KOPT-K1 (cell line): ENCODE measurements around the gene NAP1L4.
A peak's percentile ranks its signal among the peaks of the same experiment; 100 is the strongest.

ENCODE experiments used
- H3K27ac ChIP-seq: fragments of 200-600 bp; sonication (generic); 2 replicates; pipeline ENCODE4 v1.5.1; 2016; ENCODE audit warnings: antibody characterized with exemption, mild to moderate bottlenecking, low read depth, low read length; ENCODE audit not compliant: poor library complexity, severe bottlenecking
- H3K36me3 ChIP-seq: fragments of 200-600 bp; sonication (generic); 2 replicates; pipeline ENCODE4 v1.5.1; 2017; ENCODE audit warnings: antibody characterized with exemption, mild to moderate bottlenecking, low read length, moderate library complexity; ENCODE audit not compliant: insufficient read depth
- H3K9me3 ChIP-seq: fragments of 200-600 bp; sonication (generic); 2 replicates; pipeline ENCODE4 v1.5.1; 2017; ENCODE audit warnings: antibody characterized with exemption, low read length, mild to moderate bottlenecking; ENCODE audit not compliant: insufficient read depth, poor library complexity, severe bottlenecking

NAP1L4 gene

GRCh38 chr11:2992234-2992996 lies at the start of gene NAP1L4:
Gene NAP1L4 (minus strand): TSS chr11:2992329. CDS start chr11:2979220, 13,109 bp downstream.
- H3K9me3 ChIP-seq: no peaks in the 10 kb centered on the region
- H3K36me3 ChIP-seq: peaks cover 4% of the 10 kb centered on the region
- H3K27ac ChIP-seq: peak within 1 kb of the TSS; percentile 86

- Histone ChIP-seq H3K27ac (no peak overlapping the region), H3K36me3 (peaks cover 78% of the 10 kb centered on the region), H3K9me3 (no peaks in the 10 kb centered on the region)
These were observed 48.8 kb upstream of the NAP1L4 start for GRCh38 chr11:3040881-3041280.

DNA sequence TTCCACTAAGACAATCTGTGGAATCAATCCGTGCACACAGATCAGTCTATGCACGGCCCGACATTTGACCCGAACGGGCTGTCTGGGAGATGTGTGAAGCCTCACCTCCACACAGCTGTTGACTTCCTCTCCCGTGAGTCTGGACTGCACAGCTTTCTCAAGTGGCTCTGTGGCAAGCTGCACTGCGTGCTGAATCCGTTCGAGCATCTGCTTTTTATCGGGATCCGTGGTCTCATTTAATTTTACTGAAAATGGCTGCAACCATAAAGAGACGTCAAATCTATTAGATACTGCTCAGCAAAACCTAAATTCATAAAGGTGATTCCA lies 45.8 kb upstream of the NAP1L4 start:
- H3K36me3 ChIP-seq: peaks cover 81% of the 10 kb centered on the region
- no peaks in the 10 kb centered on the region for H3K9me3 ChIP-seq
- no peak overlapping the region for H3K27ac ChIP-seq

DNA sequence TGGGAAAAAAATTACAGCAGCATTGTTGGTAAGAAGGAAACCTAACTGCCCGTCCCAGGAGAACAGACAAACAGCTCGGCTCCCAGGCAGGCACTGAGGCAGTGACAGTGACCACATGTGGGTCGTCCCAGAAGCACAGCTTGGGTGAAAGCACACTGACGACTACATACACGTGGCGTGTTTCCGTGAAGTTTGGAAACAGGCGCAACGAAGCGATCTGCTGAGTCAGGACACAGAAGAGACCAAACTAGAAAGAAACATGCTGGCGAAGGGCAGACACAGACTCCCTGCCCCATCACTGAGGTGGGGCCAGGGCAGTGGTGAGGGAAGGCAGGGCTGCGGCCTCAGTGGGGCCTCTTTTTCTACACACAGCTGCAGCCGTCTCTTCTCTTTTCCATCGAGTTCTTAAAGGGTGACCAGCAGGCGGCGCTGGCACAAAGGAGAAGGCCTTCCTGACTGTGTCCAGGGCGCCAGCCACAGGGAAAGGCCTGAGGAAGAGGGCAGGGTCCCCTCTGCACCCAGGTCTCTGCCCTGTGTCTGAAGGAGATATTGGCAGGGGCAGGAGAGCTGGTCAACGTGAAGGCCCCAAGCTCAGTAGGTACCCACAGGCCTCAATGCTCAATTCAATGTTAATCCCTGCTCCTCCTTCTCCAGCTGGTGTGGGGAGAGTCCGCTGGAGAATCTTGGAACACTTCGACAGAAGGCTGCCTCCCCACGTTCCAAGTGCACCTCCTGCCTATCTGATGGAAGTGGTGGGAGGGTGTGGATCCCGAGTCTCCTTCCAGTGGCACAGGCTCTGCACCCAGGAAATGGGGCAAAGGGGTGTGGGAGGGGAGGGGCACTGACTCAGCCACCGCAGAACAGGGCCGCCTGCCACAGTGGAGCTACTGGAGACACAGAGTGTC lies 45.2 kb upstream of the NAP1L4 start:
- Histone ChIP-seq H3K36me3 (peaks cover 87% of the 10 kb centered on the region), H3K27ac (no peak overlapping the region), H3K9me3 (no peaks in the 10 kb centered on the region)

DNA sequence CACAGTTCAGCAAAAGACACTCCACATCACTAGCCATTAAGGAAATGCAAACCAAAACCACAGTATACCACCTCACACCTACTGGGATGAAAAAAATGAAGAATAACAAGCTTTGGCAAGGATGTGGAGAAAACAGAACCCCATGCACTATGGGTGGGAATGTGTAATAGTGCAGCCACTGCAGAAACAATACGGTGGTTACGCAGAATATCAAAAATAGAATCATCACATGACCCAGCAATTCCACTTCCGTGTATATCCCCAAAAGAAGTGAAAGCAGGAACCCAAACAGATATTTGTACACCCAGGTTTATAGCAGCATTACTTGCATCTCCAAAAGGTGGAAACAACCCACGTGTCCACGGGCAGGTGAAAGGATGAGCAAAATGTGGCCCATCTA lies 44.3 kb upstream of the NAP1L4 start:
- no peaks in the 10 kb centered on the region for H3K9me3 ChIP-seq
- peaks cover 85% of the 10 kb centered on the region for H3K36me3 ChIP-seq
- H3K27ac ChIP-seq: no peak overlapping the region

DNA sequence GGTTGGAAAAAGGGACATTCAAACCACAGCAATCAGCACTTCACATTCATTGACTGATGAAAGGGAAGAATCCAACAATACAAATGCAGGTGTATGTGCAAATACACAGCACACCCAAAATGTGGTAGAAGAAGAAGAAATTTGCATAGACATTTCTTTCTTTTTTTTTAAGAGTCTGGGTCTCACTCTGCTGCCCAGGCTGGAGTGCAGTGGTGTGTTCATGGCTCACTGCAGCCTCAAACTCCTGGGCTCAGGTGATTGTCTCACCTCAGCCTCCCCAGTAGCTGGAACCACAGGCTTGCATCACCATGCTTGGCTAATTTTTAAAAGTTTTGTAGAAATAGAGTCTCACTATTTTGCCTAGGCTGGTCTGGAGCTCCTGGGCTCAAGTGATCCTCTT lies 43.2 kb upstream of the NAP1L4 start:
- H3K36me3 ChIP-seq: peaks cover 85% of the 10 kb centered on the region
- H3K9me3 ChIP-seq: no peaks in the 10 kb centered on the region

GRCh38 chr11:3030289-3031070 lies 38.4 kb upstream of the NAP1L4 start:
- Histone ChIP-seq H3K27ac (no peak overlapping the region), H3K36me3 (peaks cover 77% of the 10 kb centered on the region), H3K9me3 (no peaks in the 10 kb centered on the region)

More for the DNA sequence above, 43.2 kb upstream of the NAP1L4 start:
- H3K27ac ChIP-seq: no peak overlapping the region

- no peak overlapping the region for H3K27ac ChIP-seq
- no peaks in the 10 kb centered on the region for H3K9me3 ChIP-seq
- peaks cover 80% of the 10 kb centered on the region for H3K36me3 ChIP-seq
These were observed 36.7 kb upstream of the NAP1L4 start for GRCh38 chr11:3028813-3029212.

DNA sequence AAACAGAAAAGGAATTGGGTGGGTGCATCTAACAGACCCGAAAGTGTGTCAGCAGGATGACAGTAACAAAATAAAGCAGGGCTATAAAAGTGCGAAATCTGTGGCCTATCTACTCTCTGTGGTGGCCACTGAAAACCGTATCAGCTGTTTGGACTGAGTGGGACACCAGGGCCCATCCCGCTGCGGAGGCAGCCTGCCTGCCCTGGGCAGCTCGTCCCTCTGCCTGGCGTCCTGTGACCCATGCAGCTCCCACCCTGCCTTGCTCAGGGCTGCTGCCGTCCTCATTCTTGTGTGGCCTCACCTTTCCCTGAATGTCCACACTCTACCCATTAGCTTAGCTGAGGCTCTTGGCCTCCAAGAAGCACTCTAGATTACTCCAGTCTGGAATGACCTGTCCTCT lies 34.7 kb upstream of the NAP1L4 start:
- peaks cover 73% of the 10 kb centered on the region for H3K36me3 ChIP-seq

DNA sequence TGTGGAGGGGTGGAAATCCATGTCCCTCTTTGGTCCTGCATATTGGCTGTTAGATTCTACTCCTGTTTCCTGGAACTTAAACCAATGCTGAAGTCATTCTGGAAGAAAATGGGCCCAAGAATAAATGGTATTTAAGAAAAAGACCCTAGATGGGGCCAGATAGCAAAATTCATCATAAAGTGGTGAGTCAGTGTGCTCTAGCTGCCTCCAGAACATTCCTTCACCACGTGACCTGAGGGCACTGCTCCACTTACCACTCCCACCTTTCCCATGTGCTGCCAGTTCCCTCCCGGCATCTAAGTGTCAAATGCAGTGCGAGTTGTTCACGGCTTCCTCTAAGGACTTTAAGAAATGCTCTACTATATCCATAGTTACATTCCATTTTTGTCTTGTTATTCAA lies 30.9 kb upstream of the NAP1L4 start:
- no peak overlapping the region for H3K27ac ChIP-seq
- peaks cover 58% of the 10 kb centered on the region for H3K36me3 ChIP-seq
- no peaks in the 10 kb centered on the region for H3K9me3 ChIP-seq

More for the DNA sequence above, 34.7 kb upstream of the NAP1L4 start:
- H3K9me3 ChIP-seq: no peaks in the 10 kb centered on the region
- H3K27ac ChIP-seq: no peak overlapping the region

DNA sequence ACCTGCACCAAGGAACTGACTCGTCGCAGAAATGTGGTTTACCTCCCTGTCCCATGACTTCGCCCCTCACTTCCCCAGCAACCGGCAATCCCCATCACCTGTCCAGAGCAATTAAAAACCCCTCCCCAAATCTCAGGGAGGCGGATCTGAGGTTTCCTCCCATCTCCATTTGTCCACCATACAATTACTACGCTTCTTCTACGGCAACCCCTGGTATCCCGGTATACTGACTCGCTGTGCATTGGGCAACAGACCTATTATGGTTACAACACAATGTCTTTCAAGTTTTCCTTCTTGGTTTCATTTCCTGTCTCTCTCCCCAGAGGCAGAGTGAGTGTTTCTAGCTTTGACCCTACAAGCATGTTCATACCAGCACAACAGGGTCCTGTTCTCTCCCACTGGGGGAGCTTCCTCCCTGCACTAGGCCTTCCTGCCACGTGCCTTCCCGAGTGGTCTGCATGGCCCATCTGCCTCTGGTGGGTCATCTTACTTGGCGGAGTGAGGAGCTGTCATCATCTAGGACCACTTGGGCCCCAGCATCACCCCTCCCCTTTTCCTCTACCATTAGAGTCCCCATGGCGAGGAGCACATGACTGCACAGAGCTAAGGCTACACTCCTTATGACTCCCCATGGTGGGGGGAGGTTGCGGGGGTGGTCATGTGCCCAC lies 30.3 kb upstream of the NAP1L4 start:
- Histone ChIP-seq H3K27ac (no peak overlapping the region), H3K36me3 (peaks cover 64% of the 10 kb centered on the region), H3K9me3 (no peaks in the 10 kb centered on the region)

DNA sequence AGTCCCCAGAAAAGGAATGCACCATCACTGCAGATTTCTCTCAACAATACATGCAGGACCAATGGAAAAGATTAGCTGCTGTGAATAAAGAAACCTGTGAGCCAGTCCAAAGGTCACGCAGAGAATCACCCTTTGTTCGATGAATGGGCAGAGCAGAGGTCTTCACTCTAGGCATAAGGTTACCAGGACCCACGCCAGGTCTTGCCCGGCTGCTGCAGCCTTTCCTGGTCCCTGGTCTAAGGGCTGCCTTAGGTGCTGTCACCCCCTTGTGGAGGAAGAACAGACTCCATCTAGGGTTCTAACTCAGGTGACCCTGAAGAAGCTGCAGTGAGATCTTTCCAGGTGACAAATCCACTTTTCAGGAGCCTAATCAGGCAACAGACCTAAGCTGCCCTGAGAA lies 29.0 kb upstream of the NAP1L4 start:
- no peaks in the 10 kb centered on the region for H3K9me3 ChIP-seq
- H3K27ac ChIP-seq: no peak overlapping the region
- peaks cover 66% of the 10 kb centered on the region for H3K36me3 ChIP-seq

- Histone ChIP-seq H3K36me3 (peaks cover 66% of the 10 kb centered on the region), H3K27ac (no peak overlapping the region), H3K9me3 (no peaks in the 10 kb centered on the region)
These were observed 27.9 kb upstream of the NAP1L4 start for GRCh38 chr11:3020011-3020410.

DNA sequence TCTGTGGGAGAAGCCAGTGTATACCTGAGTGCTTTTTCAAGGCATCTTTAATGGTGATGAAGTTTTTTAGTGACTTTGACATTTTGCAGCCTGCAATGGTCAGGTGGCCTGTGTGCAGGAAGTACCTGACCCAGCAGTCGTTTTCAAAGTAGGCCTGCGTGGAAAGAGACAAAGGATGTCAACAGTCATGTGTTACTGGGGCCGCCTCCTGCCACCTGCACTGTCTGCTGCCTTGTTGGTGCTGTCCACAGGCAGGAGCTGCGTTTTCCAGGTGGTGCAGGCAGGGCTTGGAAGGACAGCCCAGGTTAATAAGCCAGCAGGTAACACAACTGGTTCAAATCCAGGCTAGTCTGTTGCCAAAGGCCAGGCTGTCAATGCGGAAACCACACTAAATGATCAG lies 26.5 kb upstream of the NAP1L4 start:
- Histone ChIP-seq H3K36me3 (peaks cover 58% of the 10 kb centered on the region), H3K9me3 (no peaks in the 10 kb centered on the region), H3K27ac (no peak overlapping the region)
